GM10266 (cell line): Measurements from ENCODE around the gene THRAP3.

Experiments used
- DNase-seq: peaks from one replicate; pipeline ENCODE4 v3.0.0; 2012; ENCODE audit errors: extremely low spot score
- TF ChIP-seq, protein P1 (sequence below): IDR thresholded peaks from 2 replicates; pipeline ENCODE4 v1.5.1; 2012; ENCODE audit warnings: mild to moderate bottlenecking, low read depth; ENCODE audit not compliant: control insufficient read depth, insufficient read depth; ENCODE audit errors: missing control alignments

The THRAP3 gene

DNA sequence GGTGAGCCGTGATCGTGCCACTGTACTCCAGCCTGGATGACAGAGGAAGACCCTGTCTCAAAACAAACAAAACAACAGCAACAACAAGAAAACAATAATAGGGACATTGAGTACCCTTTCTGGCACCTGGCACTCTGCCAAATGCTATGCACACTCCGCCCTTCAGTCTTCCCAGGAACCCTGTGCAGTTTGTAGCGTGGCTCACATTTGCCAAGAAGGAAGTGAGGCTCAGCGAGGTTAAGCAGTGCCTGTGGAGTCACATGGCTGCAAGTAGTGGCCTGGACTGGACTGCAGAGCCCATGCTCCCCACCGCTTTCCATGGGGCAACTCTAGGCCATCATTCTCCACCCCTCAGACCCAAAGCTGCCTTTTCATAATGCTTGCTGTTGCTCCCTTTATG lies 104.5 kb downstream of the THRAP3 start:
- TF ChIP-seq, protein P1, sequence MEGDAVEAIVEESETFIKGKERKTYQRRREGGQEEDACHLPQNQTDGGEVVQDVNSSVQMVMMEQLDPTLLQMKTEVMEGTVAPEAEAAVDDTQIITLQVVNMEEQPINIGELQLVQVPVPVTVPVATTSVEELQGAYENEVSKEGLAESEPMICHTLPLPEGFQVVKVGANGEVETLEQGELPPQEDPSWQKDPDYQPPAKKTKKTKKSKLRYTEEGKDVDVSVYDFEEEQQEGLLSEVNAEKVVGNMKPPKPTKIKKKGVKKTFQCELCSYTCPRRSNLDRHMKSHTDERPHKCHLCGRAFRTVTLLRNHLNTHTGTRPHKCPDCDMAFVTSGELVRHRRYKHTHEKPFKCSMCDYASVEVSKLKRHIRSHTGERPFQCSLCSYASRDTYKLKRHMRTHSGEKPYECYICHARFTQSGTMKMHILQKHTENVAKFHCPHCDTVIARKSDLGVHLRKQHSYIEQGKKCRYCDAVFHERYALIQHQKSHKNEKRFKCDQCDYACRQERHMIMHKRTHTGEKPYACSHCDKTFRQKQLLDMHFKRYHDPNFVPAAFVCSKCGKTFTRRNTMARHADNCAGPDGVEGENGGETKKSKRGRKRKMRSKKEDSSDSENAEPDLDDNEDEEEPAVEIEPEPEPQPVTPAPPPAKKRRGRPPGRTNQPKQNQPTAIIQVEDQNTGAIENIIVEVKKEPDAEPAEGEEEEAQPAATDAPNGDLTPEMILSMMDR = no peak
- DNase-seq = no peak

DNA sequence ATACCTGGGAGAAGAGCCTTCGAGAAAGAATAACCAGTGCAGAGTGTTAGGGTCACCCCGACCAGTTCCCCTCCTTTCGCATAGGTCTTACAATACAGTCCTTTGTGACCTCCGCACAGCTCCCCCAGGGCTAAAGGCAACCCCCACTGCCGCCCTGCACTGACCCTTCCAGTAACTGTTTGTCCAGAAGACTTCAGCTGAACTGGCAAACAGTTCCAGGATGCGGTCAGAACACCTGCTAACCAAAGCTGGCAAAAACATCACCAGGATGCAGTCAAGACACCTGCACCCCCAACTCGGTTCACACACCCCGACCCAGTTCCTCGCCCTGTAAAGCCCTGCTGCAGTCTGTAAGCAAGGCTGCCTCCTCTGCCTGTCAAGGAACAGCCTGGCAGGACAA lies 105.6 kb downstream of the THRAP3 start:
- TF ChIP-seq, protein P1 = no peak
- no peak for DNase-seq

DNA sequence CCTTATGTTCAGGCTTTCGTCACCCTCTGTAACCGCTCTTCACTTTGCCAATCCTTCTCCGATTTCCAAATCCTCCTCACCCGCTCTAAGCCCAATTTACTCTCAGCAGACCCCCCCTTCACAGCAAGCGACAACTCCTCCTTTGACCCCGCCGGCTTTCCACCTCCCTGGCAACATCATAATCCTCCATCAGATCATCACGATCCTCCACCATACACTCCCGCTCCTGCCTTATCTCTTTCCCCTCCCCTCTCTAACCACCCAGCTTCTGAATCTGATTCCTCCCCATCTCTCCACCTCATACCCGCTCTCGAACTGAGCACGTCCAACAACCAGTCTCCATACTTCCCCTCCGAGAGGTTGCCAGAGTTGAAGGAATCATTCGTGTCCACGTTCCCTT lies 106.7 kb downstream of the THRAP3 start:
- TF ChIP-seq, protein P1 = no peak
- no peak for DNase-seq

DNA sequence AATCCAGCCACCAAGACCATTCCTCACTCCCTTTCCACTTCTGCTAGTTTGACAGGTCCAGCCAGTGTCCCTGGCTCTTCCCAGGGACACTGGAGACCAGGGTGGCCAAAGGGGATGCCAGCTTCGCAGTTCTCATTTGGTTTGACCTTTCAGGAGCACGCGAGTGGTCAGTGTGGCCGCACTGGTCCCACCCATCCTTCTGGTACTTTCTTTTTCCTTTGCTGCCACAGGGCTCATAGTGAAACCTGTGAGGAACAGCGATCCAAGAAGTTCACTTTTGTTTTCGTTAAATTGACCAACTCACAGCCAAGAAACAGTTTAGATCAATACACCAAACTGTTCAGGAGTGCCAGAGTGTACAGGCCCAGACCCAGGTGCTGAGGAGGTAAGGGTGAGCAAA lies 113.6 kb downstream of the THRAP3 start:
- TF ChIP-seq, protein P1 = no peak
- DNase-seq = no peak

DNA sequence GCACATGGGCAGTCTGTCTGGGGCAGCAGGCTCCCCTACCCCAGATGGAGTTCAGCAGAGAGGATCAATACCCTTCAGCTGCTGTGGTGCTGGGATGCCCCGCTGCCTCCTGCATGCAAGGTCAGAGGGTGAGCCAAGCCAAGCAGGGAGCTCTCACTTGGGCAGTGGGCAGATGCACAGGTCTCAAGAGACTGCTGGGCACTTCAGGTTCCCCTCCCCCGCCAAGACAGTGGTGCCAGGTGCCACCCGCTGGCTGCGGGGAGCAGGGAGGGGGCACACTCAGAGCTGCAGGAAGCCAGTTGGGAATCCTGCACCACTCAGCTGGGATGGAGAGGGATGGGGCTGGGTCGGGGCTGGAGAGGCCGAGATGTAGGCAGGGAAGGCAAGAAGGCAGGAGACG lies 115.0 kb downstream of the THRAP3 start:
- no peak for DNase-seq
- TF ChIP-seq, protein P1 = no peak

DNA sequence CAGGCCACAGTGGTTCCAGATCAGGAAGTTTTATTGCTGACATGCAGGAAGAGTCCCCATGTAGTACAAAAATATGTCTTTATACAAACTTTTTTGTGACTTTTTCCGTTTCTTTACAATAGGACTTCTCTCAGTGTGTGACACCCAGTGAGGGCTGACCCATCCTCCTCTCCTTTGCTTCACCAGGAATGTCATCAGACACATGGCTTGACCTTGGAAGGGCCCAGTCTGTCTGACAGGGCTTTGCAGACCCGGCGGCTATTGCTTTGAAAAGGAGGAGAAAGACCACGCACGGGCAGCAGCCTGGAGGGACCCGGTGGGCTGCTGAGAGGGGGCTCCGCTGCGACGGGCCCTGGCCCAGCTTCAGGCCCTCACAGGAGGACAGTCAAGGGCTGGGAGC lies 115.4 kb downstream of the THRAP3 start:
- DNase-seq = no peak
- TF ChIP-seq, protein P1 = no peak

DNA sequence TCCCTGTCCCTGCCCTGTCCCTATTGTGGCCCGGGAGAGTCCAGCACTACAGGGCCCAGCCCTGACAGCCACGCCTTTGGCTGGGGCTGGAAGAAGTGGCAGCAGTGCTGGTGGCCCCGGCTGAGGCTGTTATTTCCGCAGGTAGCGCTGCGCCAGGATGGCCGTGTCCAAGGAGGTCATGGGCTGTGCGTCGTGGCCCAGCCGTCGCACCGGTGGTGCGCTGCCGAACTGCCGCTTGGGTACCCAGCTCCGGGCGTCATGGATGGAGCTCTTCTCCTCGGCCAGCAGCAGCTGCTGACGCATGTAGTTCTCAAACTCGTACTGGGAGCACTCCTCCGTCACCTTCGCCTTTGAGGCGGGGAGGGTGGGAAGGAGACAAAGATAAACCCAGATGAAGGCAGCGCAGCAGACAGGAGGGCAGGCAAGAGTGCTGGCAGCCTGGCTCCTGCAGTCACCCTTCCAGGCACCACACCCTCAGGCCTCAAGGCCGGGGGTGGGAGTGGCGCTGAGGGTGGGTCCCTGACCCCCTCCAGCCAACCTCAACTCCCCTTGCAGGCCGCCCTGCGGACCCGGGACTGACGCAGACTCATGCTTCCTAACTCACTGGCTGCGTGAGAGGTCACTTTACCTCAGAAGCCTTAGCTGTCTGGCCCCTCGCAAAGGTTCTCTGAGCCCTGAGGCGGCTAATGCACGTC lies 117.5 kb downstream of the THRAP3 start:
- no peak for DNase-seq
- TF ChIP-seq, protein P1 = no peak
